Activated CD4-positive, alpha-beta T cell treated with anti-CD3 and anti-CD28 coated beads for 48 hours (primary cell): ENCODE results near the gene CDK13.
A peak's percentile ranks its signal among the peaks of the same experiment; 100 is the strongest.
"Not testable (repeated sequence)": the region's sequence is repeated elsewhere in the genome, so short reads cannot be mapped to it uniquely, and the experiment has no call there.

Experiments
- DNase-seq: peaks from one replicate; pipeline ENCODE4 v3.0.0-alpha.2; 2020

Gene CDK13

GRCh38 chr7:40105879-40106473 is 155.9 kb downstream of the CDK13 start:
- no peak for DNase-seq

DNA sequence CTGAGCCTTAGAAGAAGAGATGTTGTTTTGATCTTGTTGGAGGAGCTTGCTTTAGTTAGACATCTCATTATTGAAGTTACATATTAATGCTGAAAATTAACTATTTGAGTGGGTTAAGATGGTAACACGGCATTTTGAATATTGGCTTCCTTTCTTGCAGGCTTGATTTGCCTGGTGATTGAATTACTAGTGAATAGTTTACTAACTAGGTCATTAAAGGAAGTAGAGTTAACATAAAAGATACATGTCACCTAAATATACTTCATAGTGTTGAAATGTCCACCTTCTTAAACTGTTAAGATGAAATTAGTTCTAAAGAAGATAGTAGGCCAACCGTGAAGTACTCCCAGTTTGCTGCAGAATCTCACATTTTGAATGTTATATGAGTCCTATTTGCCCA is 165.9 kb downstream of the CDK13 start:
- no peak for DNase-seq

DNA sequence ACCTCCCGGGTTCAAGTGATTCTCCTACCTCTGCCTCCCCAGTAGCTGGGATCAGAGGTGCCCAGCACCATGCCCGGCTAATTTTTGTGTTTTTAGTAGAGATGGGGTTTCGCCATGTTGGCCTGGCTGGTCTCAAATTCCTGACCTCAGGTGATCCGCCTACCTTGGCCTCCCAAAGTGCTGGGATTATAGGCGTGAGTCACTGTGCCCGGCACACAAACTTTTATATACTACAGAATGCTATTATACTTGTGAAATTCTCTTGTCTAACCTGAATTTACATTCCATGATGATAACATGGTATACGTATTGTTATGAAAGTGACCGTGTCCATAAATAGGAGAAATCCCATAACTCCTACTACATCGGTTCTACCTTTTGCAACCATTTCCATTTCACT is 167.1 kb downstream of the CDK13 start:
- DNase-seq: not testable (repeated sequence)

DNA sequence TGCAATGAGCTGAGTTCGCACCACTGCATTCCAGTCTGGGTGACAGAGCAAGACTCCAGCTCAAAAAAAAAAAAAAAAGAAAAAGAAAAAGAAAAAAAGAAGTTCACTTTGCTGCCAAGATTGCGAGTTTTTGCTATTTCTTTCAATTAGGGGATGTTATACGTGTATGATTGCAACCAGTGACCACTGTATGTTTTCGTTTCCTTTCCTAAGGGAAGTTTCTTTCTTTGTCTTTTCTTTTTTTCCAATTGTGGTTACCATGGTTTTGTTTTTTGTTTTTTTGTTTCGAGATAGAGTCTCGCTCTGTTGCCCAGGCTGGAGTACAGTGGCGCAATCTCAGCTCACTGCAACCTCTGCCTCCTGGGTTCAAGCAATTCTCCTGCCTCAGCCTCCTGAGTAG is 168.1 kb downstream of the CDK13 start:
- not testable (repeated sequence) for DNase-seq

- no peak for DNase-seq
These were observed 170.0 kb downstream of the CDK13 start for GRCh38 chr7:40120020-40120419.

DNA sequence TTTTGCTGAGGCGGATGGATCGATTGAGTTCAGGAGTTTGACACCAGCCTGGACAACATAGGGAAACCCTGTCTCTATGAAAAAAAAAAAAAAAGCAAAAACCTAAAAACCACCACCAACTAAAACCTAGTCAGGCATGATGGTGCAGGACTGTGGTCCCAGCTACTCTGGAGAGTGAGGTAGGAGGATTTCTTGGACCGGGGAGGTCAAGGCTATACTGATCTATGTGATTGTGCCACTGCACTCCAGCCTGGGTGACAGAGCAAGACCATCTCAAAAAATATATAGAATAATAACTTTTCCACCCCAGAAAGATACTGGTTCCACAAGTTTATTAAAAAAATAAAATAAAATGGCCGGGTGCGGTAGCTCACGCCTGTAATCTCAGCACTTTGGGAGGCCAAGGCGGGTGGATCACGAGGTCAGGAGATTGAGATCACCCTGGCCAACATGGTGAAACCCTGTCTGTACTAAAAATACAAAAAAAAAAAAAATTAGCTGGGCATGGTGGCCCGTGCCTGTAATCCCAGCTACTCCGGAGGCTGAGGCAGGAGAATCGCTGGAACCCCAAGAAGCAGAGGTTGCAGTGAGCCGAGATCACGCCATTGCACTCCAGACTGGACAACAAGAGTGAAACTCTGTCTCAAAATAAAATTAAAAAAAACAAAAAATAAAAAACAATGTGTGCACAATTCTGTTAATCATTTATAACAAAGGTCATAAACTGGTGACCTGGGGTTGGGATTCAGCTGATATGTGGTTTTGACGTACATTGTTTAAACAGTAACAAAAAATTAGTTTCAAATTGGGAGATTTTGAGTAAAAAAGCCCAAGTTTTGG is 172.3 kb downstream of the CDK13 start:
- DNase-seq: not testable (repeated sequence)

GRCh38 chr7:40122940-40123254 is 172.8 kb downstream of the CDK13 start:
- no peak for DNase-seq

DNA sequence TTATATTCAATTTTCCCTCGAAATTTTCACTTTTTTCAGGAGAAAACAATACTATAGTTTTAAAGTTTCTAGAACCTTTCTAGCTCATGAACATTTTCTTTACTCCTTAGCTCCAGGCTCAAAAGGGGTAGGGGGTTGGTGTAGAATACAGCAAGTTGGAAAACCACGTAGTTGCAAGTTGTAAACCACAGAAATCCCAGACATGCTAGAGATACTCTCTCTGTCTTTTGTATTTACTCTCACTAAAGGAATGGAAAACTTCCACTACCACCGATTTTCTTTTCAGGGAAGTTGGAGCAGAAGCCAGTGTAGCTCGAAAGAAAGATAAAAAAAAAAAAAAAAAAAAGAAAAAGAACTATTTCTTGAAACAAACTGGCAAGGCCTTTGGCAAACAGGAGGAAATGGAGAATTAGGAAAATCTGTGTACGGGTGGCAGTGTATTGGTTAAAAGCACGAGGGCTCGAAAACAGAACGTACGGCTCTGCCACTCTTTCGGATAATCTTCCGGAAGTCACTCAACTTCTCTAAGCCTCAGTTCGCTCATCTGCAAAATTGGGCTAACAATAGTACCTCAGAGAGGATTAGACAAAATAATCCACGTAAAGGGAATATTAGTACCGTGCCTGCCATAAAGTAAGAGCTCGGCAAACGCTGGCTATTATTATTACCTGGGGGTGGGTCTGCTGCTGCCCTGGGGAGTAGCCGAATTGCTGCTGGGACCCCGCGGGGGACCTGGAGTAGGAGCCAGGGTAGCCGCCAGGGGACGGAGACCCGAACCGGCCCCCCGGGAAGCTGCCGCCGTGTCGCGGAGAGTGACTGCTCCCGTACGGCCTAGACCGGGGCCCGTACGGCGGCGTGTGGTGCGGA is 183.7 kb downstream of the CDK13 start:
- DNase-seq: no peak

DNA sequence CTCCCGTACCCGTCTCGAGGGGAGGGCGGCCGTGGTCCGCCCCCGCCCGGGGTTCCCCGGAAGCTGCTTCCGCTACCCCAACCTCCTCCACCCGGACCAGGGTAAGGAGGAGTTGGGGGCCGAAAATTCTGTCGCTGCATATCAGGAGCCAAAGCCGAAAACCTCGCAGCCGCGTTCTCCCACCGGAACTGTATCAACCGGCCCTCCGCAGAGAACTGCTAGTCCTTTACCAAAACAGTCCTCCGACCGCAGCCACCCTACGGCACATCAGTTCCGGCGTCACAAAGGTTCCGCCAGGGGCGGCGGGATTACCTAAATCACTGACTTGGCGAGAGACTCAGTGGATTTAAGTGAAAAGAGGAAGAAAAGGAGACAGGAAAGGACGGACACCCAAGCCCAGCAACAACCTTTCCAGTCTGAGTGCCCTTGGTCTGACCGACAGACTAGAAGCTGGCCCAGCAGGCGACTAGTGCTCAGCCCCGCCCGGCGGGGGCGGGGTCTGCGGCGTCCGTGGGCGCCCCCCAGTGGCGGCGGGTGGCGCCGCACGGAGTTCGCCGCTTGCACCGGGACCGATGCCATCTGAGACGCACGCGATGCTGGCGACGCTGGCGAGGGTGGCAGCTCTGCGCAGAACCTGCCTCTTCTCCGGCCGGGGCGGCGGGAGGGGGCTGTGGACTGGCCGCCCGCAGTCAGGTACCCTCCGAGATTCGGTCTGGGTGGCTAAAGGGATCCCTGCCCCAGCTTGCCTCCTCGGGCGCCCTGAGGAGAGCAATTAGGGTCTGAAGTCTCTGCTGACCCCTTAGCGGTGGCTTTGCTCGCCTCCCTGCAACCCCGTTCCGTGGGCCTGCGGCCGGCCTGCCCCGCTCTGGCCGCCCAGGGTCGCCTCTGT is 184.6 kb downstream of the CDK13 start, which contains the start of the genes MPLKIP and SUGCT:
Gene MPLKIP (minus strand): TSS at position 195 of the 889 bp plus-strand sequence. CDS start 55 bp downstream, at position 140.
Gene SUGCT (plus strand): TSS at position 578 of the 889 bp plus-strand sequence.
- DNase-seq: peak; percentile 89

- no peak for DNase-seq
These were observed 185.2 kb downstream of the CDK13 start for GRCh38 chr7:40135317-40135610.

DNA sequence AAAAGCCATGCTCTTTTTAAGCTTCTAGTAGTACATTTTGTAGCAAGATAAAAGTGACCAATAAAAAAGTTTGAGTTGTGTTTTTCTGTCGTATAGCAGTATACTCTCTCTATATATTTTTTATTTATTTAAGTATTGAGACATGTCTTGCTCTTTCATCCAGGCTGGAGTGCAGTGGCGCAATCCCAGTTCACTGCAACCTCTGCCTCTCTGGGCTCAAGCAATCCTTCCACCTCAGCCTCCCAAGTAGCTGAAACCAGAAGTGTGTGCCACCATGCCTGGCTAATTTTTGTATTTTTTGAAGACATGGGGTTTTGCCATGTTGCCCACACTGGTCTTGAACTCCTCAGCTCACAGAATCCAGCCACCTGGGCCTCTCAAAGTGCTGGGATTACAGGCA is 187.5 kb downstream of the CDK13 start:
- DNase-seq: no peak

GRCh38 chr7:40138973-40139372 is 188.9 kb downstream of the CDK13 start:
- DNase-seq: no peak

GRCh38 chr7:40139891-40140290 is 189.8 kb downstream of the CDK13 start:
- DNase-seq: not testable (repeated sequence)

DNA sequence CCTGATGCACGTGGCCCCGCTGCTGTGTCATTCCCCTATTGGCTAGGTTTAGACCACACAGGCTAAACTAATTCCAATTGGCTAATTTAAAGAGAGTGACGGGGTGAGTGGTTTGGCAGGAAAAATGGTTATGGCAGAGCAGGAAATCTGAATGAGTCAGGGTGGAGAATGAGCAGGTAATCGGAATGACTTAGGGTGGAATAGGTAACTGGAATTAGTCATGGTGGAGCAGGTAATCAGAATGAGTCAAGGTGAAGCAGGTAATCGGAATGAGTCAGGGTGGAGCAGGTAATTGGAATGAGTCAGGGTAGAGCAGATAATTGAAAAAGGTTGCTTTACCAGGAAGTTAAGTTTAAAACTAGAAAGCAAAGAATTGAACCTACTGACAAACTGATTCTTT is 191.9 kb downstream of the CDK13 start:
- DNase-seq: not testable (repeated sequence)

DNA sequence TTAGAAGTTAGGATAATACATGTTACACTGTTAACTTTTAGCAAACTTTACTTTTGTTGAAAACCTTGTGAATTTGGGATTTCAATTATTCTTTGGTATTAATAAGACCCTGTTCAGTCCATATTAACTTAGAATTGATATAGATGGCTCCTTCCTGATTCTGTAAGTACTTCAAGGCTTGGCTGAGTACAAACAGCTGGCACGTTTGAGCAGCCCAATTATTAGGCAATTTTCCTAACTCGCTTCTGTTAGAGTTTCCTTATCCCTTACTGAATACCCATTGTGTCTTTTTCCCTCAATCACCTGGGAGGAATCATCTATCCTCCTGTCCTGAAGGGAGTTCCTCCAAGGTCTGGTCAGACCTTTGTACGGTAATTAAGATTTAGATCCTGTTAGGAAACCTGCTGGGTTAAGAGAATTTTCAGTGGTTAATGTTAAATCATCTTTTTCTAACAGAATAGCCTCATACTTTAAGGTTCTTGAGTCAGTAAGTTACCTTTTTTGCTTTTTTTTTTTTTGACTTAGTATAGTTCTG is 195.6 kb downstream of the CDK13 start:
- DNase-seq: not testable (repeated sequence)

GRCh38 chr7:40147371-40148246 is 197.6 kb downstream of the CDK13 start:
- no peak for DNase-seq

DNA sequence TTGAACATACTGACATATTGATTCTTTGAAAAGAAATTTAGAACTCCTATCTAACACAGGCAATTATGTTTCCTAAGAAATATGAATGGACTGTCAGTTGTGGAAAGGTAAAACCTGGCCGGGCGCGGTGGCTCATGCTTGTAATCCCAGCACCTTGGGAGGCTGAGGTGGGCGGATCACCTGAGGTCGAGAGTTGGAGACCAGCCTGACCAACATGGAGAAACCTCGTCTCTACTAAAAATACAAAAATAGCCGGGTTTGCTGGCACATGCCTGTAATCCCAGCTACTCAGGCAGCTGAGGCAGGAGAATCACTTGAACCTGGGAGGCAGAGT is 198.2 kb downstream of the CDK13 start:
- DNase-seq: not testable (repeated sequence)

DNA sequence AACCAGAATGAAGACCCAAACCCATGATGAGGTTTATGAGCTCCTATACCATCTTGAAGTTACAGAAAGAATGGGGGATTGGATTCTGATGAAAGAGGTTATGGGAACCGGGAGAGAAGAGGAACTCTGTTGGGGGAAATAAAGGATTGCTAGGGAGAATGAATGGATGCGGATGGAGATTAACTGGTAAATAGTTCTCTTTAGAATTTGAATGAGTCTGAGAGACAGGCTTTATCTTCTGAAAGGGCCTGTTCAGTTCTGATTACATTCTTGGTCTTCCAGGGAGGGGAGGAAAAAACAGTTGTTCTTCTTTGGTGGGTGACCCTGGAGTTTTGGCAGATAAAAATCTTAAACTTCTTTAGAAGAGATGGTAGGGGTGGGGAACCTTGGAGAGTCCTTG is 198.6 kb downstream of the CDK13 start:
- no peak for DNase-seq
